GM08714 (cell line): ENCODE data around the gene ETF1.

Source experiments
- H3K4me3 ChIP-seq: fragments of 200-500 bp; sonication (Bioruptor generic); 2 replicates; pipeline ENCODE4 v1.5.1; 2014; ENCODE audit warnings: mild to moderate bottlenecking, low read length, inconsistent platforms
- ZNF274 ChIP-seq: IDR thresholded peaks from 2 replicates; pipeline ENCODE4 v1.6.1; 2012; ENCODE audit warnings: mild to moderate bottlenecking, low read depth, low read length

Gene ETF1

GRCh38 chr5:138460032-138460693, 82.9 kb downstream of the ETF1 start:
- no peak for TF ChIP-seq ZNF274

GRCh38 chr5:138459311-138459933, 83.6 kb downstream of the ETF1 start:
- no peak overlapping the region for H3K4me3 ChIP-seq
- TF ChIP-seq ZNF274, result no peak

More at GRCh38 chr5:138460032-138460693, 82.9 kb downstream of the ETF1 start:
- no peak overlapping the region for H3K4me3 ChIP-seq

- H3K4me3 ChIP-seq, result no peak overlapping the region
These were observed 84.2 kb downstream of the ETF1 start for GRCh38 chr5:138458856-138459255.

GRCh38 chr5:138458384-138458783, 84.7 kb downstream of the ETF1 start:
- H3K4me3 ChIP-seq, result no peak overlapping the region
- no peak for TF ChIP-seq ZNF274

More at GRCh38 chr5:138458856-138459255, 84.2 kb downstream of the ETF1 start:
- no peak for TF ChIP-seq ZNF274

- no peak overlapping the region for H3K4me3 ChIP-seq
These were observed 85.3 kb downstream of the ETF1 start for GRCh38 chr5:138457531-138458275.

More at GRCh38 chr5:138457531-138458275, 85.3 kb downstream of the ETF1 start:
- TF ChIP-seq ZNF274, result no peak
